HEK293 (cell line): ENCODE data around the gene NANOGP8.

Experiments used
- CTCF ChIA-PET: fragments of 350-600 bp; formaldehyde crosslinking; extraction: SDS; loops from one replicate; lab custom pipeline; 2021; ENCODE audit warnings: antibody characterized with exemption; lab: Yijun Ruan, JAX
- POLR2A ChIA-PET: fragments of 300-600 bp; formaldehyde crosslinking; extraction: SDS; loops from one replicate; lab custom pipeline; 2020; ENCODE audit warnings: antibody characterized with exemption, inconsistent platforms; lab: Yijun Ruan, JAX
- H3K27ac ChIP-seq: fragments of 200-500 bp; sonication (Bioruptor generic); 2 replicates; pipeline ENCODE4 v1.5.1; 2014; ENCODE audit warnings: low read depth, low read length, control low read depth, inconsistent platforms; ENCODE audit errors: extremely low read depth
- H3K36me3 ChIP-seq, 2 experiments: fragments of 200-500 bp in 1 of 2; sonication (Bioruptor generic) in 1 of 2; 1 replicate in 1 of 2; 2 replicates in 1 of 2; pipeline ENCODE4 v1.5.1; 2014 to 2017; ENCODE audit warnings: inconsistent platforms in 2 of 2, low read length in 2 of 2; ENCODE audit not compliant: control insufficient read depth in 2 of 2, insufficient read depth in 1 of 2
- H3K4me1 ChIP-seq: fragments of 200-500 bp; sonication (Bioruptor generic); 2 replicates; pipeline ENCODE4 v1.5.1; 2014; ENCODE audit warnings: mild to moderate bottlenecking, low read length, inconsistent platforms; ENCODE audit not compliant: control insufficient read depth, insufficient read depth
- H3K4me3 ChIP-seq: 2 replicates; pipeline ENCODE4 v1.5.1; 2011; ENCODE audit warnings: low read depth, mild to moderate bottlenecking, control low read depth, low read length, moderate library complexity
- H3K9me3 ChIP-seq: fragments of 200-500 bp; sonication (Bioruptor generic); 2 replicates; pipeline ENCODE4 v1.5.1; 2014; ENCODE audit warnings: low read depth, low read length, inconsistent platforms; ENCODE audit not compliant: control insufficient read depth, insufficient read depth
- GLI2 ChIP-seq: fragments of 450-650 bp; formaldehyde crosslinking; IDR thresholded peaks from 2 replicates; pipeline ENCODE4; 2017; ENCODE audit warnings: missing biosample characterization, missing genetic modification characterization, low read depth, borderline replicate concordance
- KLF8 ChIP-seq: fragments of 450-650 bp; formaldehyde crosslinking; IDR thresholded peaks from 2 replicates; pipeline ENCODE4 v1.5.1; 2016; ENCODE audit warnings: missing biosample characterization, missing genetic modification characterization
- MZF1 ChIP-seq: fragments of 450-650 bp; formaldehyde crosslinking; IDR thresholded peaks from 2 replicates; pipeline ENCODE4 v1.5.1; 2017; ENCODE audit warnings: missing biosample characterization, missing genetic modification characterization, borderline replicate concordance
- RBAK ChIP-seq: fragments of 450-650 bp; formaldehyde crosslinking; IDR thresholded peaks from 2 replicates; pipeline ENCODE4 v1.5.1; 2016; ENCODE audit warnings: missing biosample characterization, missing genetic modification characterization
- SP3 ChIP-seq: fragments of 450-650 bp; formaldehyde crosslinking; IDR thresholded peaks from 2 replicates; pipeline ENCODE4 v1.5.1; 2016; ENCODE audit warnings: missing biosample characterization, missing genetic modification characterization
- ZBTB11 ChIP-seq: fragments of 450-650 bp; formaldehyde crosslinking; conservative IDR thresholded peaks from 2 replicates; pipeline ENCODE4 v1.5.1; 2016; ENCODE audit warnings: low read depth, missing biosample characterization, missing genetic modification characterization
- ZBTB6 ChIP-seq: fragments of 450-650 bp; formaldehyde crosslinking; IDR thresholded peaks from 2 replicates; pipeline ENCODE4 v1.5.1; 2017; ENCODE audit warnings: missing biosample characterization, missing genetic modification characterization
- ZEB2 ChIP-seq: fragments of 450-650 bp; formaldehyde crosslinking; IDR thresholded peaks from 2 replicates; pipeline ENCODE4 v1.5.1; 2016; ENCODE audit warnings: missing biosample characterization, missing genetic modification characterization
- ZFP41 ChIP-seq: fragments of 450-650 bp; formaldehyde crosslinking; IDR thresholded peaks from 2 replicates; pipeline ENCODE4 v1.5.1; 2016; ENCODE audit warnings: missing biosample characterization, missing genetic modification characterization, borderline replicate concordance
- ZNF157 ChIP-seq: fragments of 450-650 bp; formaldehyde crosslinking; IDR thresholded peaks from 2 replicates; pipeline ENCODE4 v1.5.1; 2016; ENCODE audit warnings: missing biosample characterization, missing genetic modification characterization
- ZNF169 ChIP-seq: fragments of 450-650 bp; formaldehyde crosslinking; IDR thresholded peaks from 2 replicates; pipeline ENCODE4 v1.5.1; 2016; ENCODE audit warnings: missing biosample characterization, missing genetic modification characterization
- ZNF214 ChIP-seq: fragments of 450-650 bp; formaldehyde crosslinking; IDR thresholded peaks from 2 replicates; pipeline ENCODE4 v1.5.1; 2017; ENCODE audit warnings: missing biosample characterization, mild to moderate bottlenecking, missing genetic modification characterization, borderline replicate concordance
- ZNF311 ChIP-seq: fragments of 450-650 bp; formaldehyde crosslinking; IDR thresholded peaks from 2 replicates; pipeline ENCODE4 v1.5.1; 2017; ENCODE audit warnings: missing biosample characterization, missing genetic modification characterization, borderline replicate concordance
- ZNF473 ChIP-seq: fragments of 450-650 bp; formaldehyde crosslinking; IDR thresholded peaks from 2 replicates; pipeline ENCODE4 v1.5.1; 2017; ENCODE audit warnings: missing biosample characterization, missing genetic modification characterization
- ZNF558 ChIP-seq: fragments of 450-650 bp; formaldehyde crosslinking; IDR thresholded peaks from 2 replicates; pipeline ENCODE4 v1.5.1; 2016; ENCODE audit warnings: missing biosample characterization, missing genetic modification characterization
- ZNF660 ChIP-seq: fragments of 450-650 bp; IDR thresholded peaks from 2 replicates; pipeline ENCODE4 v1.5.1; 2018; ENCODE audit warnings: missing biosample characterization, mild to moderate bottlenecking, missing genetic modification characterization
- ZSCAN18 ChIP-seq: fragments of 450-650 bp; formaldehyde crosslinking; IDR thresholded peaks from 2 replicates; pipeline ENCODE4 v1.5.1; 2016; ENCODE audit warnings: missing biosample characterization, missing genetic modification characterization
- TF ChIP-seq, protein P1 (sequence below): fragments of 450-650 bp; formaldehyde crosslinking; IDR thresholded peaks from 2 replicates; pipeline ENCODE4 v1.5.1; 2016; ENCODE audit warnings: missing biosample characterization, missing genetic modification characterization

Gene NANOGP8

GRCh38 chr15:35115155-35115725 is 30.1 kb upstream of the NANOGP8 start:
- H3K4me1 ChIP-seq, result no peaks in the 10 kb centered on the region
- CTCF ChIA-PET, result no interaction called here
- POLR2A ChIA-PET, result no interaction called here
- no peaks in the 10 kb centered on the region for H3K9me3 ChIP-seq
- H3K4me3 ChIP-seq, result no peak overlapping the region
- no peaks in the 10 kb centered on the region for H3K36me3 ChIP-seq
- H3K27ac ChIP-seq, result no peak overlapping the region
- TF ChIP-seq, protein P1, sequence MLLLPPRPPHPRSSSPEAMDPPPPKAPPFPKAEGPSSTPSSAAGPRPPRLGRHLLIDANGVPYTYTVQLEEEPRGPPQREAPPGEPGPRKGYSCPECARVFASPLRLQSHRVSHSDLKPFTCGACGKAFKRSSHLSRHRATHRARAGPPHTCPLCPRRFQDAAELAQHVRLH (tag by site-specific recombination), result no peak
- TF ChIP-seq ZNF157 (tag by site-specific recombination), result no peak
- no peak for TF ChIP-seq ZNF473 (tag by site-specific recombination)
- no peak for TF ChIP-seq ZNF311
- no peak for TF ChIP-seq ZNF660
- TF ChIP-seq KLF8, result no peak
- no peak for TF ChIP-seq ZFP41
- no peak for TF ChIP-seq ZEB2 (tag by site-specific recombination)
- TF ChIP-seq ZNF169, result no peak
- no peak for TF ChIP-seq GLI2 (tag by site-specific recombination)
- no peak for TF ChIP-seq ZNF558
- TF ChIP-seq SP3 (tag by site-specific recombination), result no peak
- no peak for TF ChIP-seq ZNF214 (tag by site-specific recombination)
- no peak for TF ChIP-seq RBAK (tag by site-specific recombination)
- no peak for TF ChIP-seq ZBTB6 (tag by site-specific recombination)
- TF ChIP-seq MZF1, result no peak
- no peak for TF ChIP-seq ZSCAN18 (tag by site-specific recombination)
- TF ChIP-seq, all 188 proteins: peak for 0

DNA sequence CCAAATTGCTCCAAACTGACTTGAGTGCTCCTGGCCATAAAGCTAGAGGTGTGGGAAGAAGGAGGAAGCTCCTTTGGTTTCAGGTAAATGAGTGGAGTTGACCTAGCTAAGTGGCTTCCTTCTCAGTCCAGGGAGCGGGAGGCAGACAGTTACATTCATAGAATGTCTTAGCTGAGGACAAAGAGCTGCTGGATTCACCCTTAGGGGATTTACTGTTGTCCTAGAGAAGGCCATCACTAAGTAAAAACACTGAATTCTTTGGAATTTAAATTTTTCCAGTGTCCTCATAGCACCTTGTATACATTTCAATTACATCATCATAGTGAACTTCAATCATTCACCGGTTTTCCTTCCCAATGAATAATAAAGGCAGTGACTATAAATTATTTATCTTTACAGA is 27.3 kb upstream of the NANOGP8 start:
- Histone ChIP-seq H3K4me3 (no peak overlapping the region), H3K4me1 (no peaks in the 10 kb centered on the region), H3K27ac (no peak overlapping the region), H3K36me3 (no peaks in the 10 kb centered on the region), H3K9me3 (no peaks in the 10 kb centered on the region)
- no peak for TF ChIP-seq ZBTB11 (tag by site-specific recombination)
- ChIA-PET POLR2A (no interaction called here), CTCF (interaction anchor here (0.6 to 0.7 kb wide), 2 partner anchors 55 to 473 kb away, joined by 3 read pairs; no protein-coding TSS in a partner anchor)
